ENCODE results near the gene HYOU1.
"Not testable (repeated sequence)": the region's sequence is repeated elsewhere in the genome, so short reads cannot be mapped to it uniquely, and the experiment has no call there.

The HYOU1 gene

DNA sequence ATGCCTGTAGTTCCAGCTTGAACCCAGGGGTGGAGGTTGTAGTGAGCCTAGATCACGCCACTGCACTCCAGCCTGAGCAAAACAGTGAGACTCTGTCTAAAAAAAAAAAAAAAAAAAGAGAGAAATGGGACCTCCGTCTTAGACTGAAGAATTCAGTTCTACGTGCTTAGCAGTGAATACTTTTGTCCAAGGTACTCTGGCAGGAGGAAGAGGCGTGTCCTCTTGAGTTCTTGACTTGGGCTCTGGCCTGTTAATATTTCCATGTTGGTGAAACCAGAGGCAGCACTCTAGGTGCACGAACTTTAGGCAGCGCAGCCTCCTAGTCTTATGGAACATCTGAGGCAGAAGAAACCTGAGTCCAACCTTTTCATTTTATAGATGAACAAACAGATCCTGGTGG, 30.1 kb upstream of the HYOU1 start:
- DNase-seq, result no peak

DNA sequence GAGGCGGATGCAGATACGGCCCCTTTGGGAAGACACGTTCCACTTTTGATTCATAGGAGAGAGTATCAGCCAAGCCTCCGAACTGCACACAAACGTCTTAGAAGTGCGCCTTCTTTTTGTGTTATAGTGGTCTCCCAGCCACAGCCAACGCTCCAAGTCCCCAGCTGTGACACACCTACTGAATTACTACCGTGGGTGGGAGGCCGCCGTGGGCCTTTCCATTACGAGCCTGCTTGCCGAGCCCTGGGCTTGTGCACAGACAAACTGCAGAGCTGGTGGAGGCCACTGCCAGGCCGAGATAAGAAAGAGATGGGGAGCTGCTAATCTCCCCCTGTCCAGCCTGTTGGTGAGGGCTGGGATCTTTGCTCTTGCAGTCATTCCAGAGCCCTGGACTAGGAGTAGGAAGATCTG, 28.4 kb upstream of the HYOU1 start:
- no peak for DNase-seq

DNA sequence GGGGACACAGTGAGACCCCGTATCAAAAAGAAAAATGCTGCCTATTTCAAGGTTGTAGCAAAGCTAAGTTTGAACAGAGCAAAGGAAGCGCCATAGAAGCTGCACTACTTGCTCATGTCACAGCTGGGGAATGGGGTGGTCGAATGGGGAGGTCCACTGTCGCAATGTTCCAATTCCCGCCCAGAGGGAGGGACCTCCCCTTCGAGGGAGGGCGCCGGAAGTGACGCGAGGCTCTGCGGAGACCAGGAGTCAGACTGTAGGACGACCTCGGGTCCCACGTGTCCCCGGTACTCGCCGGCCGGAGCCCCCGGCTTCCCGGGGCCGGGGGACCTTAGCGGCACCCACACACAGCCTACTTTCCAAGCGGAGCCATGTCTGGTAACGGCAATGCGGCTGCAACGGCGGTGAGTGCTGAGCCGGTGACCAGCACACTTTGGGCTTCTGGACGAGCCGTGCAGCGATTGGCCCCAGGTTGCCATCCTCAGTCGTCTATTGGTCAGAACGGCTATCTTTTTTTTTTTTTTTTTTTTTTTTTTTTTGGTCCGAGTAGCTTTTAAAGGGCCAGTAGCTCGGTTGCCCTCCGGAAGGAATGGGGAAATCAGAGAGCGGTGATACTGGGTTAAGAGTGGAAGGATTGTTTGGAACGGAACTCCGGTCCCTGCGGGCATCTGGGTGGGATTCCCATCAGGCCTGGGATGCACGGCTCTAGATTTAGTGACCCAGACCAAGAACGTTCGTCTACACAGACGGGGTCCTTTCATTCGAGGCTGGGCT, 27.8 kb upstream of the HYOU1 start, which contains the start of gene HMBS:
TSS of gene HMBS (plus strand) at position 219 of the 774 bp plus-strand sequence. CDS start at position 372, 153 bp downstream.
- peak; percentile 97 for DNase-seq

DNA sequence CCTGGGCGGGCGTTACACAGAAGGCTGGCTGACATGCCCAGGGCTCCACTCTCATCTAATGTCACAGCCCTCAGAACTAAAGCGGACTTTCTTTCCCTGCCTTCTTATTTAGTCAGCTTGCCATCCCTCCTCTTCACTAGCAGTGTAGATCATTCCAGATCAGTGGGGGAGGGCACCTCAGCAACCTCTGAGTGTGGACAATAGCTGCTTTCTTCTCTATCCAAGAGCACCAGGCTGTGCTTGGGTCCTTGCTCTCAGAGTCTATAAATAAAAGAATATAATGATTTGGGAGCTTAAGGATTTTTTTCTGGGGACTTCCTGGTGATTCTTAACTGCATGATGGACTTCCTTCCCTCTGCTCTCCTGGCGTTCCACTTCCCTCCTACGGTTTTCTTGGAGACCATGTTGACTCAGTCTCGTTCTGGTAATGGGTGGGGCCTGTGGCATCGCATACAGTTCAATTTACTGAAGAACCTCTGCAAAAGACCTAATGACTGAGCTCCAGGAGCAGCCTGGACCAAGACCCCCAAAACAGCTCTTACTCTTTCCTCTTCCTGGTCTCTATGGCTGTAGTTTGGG, 24.8 kb upstream of the HYOU1 start:
- no peak for DNase-seq

DNA sequence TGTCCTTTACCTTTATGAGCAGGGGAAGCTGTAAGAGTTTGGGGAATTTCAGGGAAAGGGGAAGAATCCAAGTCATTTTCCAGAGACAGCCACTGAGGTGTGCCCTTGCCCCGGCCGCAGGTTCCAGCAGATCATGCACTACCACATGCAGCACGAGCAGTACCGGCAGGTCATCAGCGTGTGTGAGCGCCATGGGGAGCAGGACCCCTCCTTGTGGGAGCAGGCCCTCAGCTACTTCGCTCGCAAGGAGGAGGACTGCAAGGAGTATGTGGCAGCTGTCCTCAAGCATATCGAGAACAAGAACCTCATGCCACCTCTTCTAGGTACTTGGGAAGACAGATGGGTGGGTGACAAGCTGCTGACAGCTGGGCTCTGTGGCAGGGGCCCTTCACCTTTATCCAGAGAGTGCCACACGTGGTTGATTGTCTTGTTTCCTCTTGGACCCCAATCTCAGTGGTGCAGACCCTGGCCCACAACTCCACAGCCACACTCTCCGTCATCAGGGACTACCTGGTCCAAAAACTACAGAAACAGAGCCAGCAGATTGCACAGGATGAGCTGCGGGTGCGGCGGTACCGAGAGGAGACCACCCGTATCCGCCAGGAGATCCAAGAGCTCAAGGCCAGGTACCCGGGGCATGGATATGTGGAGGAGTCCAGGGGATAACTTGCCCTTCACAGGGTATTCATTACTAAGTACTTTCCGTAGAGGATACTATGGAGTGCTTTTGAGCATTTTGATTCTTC, 21.8 kb upstream of the HYOU1 start:
- no peak for DNase-seq

DNA sequence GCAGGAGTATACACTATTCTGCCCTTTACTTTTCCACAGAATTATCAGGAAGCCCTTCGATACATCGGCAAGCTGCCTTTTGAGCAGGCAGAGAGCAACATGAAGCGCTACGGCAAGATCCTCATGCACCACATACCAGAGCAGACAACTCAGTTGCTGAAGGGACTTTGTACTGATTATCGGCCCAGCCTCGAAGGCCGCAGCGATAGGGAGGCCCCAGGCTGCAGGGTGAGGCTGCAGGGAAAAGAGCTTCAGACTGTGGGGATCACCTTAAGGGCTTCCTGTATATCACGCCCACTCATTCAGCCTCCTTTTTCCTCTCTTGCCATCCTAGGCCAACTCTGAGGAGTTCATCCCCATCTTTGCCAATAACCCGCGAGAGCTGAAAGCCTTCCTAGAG, 20.8 kb upstream of the HYOU1 start:
- DNase-seq, result no peak

DNA sequence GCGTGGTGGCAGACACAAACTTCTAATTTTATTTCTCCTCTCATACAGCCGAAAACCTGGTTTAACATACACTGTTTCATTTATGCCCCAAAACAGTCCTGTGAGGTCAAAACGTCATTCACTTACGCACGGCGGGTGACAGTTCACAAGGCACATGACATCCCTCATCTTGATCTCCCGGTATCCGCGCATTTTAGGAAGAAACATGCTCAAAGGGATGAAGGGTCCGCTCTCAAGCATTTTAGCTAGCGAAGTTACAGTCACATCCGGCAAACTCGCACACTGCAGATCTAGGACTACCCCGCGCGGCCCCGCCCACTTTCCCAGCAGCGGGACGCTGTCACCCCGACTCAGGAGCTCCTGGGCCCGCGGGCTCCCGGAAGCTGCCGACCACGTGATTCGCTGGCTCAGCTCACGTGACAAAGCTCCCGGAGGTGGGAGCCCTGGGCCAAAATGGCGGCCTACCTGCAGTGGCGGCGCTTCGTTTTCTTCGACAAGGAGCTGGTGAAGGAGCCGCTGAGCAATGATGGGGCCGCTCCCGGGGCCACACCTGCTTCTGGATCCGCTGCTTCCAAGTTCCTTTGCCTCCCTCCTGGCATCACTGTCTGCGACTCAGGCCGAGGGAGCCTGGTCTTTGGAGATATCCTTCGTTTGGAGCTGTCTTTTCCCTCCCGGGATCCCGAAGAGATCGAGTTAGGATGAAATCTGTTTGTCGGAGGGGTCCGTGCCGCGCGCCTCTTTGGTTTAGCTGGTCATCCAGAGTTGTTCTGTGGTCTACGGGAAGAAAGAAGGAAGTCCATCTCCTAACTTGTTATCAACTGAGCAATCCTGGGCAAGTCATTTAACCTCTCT, 10.6 kb upstream of the HYOU1 start, which contains the start of gene VPS11:
TSS of gene VPS11 (plus strand) at position 448 of the 852 bp plus-strand sequence. CDS start at position 454, 6 bp downstream.
- peak; percentile 97 for DNase-seq

DNA sequence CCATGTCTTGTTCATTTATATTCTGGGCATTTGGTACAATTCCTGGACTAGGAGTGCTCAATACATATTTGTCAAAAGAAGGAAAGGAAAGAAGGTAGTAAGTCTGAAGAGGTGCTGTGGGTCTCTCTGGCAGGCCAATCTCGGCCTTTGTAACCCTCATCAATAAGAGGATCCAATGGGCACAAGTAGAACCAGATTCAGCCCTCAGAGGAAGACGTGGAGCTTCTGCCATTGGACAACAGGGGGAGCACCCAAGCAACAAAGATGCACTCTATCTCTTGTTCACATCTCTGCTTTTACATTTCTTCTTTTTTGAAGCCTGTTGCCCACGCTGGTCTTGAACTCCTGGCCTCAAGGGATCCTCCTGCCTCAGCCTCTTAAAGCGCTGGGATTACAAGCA, 8.4 kb upstream of the HYOU1 start:
- DNase-seq, result no peak

DNA sequence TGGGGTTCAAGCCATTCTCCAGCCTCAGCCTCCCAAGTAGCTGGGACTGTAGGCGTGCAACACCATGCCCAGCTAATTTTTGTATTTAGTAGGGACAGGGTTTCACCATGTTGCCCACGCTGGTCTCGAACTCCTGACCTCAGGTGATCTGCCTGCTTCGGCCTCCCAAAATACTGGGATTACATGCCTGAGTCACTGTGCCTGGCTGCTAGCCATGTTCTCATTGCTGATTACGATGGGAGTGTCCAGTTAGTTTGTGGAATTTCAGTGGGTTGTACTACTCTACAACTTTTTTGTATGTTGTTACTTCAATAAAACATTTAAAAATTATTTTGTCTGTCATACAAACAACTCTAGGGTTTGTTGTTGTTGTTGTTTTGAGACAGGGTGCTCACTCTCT, 5.8 kb upstream of the HYOU1 start:
- no peak for DNase-seq

DNA sequence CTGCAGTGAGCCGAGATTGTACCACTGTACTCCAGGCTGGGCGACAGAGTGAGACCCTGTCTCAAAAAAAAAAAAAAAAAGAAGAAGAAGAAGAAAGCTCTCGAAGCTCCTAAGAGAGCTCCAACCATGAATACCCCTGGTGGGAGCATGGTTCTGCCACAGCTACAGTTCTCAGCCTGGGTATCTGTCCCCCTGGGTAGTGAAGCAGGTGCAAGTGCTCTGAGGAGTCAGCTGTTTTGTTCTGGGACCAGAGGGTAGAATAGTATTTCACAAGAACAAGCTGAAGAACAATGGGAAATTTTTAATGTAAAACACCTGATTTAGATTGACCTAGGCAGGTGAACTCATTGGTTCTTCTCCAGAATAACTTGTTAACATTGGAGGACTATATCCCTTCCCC, 4.3 kb upstream of the HYOU1 start:
- DNase-seq, result no peak

DNA sequence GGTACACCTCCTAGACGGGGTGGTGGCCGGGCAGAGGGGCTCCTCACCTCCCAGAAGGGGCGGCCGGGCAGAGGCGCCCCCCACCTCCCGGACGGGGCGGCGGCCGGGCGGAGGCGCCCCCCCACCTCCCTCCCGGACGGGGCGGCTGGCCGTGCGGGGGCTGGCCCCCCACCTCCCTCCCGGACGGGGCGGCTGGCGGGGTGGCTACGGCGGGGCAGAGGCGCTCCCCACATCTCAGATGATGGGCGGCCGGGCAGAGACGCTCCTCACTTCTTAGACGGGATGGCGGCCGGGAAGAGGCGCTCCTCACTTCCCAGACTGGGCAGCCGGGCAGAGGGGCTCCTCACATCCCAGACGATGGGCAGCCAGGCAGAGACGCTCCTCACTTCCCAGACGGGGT, 2.1 kb upstream of the HYOU1 start:
- not testable (repeated sequence) for DNase-seq

DNA sequence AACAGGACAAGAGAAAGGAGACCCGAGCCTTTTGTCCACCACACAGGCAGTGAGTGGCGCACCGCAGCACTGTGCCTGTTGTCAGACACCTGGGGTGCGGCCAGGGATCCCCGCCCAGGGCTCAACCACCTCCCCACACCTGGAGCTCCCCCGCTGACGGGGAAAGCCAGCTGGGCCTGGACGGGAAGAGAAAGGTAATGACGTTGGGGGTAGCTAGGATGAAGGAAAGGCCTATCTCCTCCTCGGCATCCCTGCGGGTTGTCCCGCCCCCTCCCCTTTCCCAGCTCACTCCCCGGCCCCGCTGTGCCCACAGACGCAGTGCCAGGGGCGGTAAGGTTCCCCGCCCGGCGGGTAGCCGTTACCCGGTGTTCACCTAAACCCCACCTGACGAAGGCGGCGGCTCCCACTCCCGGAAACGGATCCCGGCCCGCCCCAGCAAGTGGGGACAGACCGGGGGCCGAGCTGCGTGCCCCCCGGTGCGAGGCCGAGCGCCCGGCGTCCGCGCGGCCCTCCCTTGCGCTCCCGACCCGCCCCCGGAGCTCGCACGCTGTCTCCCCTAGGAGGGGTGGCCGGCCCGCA, 495 bp downstream of the HYOU1 start:
- DNase-seq, result peak; percentile 41

DNA sequence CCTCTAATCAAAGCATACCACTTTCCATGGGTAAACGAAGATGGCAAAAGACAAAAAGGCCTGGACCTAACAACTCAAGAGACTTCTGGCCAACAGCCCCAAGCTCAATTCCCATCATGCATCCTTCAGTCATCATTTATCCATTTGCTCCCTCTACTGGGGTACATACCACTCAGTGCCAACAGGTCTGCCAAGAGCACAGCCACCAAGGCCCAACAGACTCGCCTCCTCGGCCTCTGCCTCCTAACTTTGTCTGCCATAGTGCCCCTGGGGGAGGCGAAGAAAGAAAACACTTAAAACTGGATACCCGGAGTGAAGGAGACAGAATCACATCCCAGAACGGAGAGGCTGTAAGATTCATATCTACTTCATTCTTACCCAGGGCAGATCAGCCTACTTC, 1.1 kb downstream of the HYOU1 start:
- DNase-seq, result no peak

DNA sequence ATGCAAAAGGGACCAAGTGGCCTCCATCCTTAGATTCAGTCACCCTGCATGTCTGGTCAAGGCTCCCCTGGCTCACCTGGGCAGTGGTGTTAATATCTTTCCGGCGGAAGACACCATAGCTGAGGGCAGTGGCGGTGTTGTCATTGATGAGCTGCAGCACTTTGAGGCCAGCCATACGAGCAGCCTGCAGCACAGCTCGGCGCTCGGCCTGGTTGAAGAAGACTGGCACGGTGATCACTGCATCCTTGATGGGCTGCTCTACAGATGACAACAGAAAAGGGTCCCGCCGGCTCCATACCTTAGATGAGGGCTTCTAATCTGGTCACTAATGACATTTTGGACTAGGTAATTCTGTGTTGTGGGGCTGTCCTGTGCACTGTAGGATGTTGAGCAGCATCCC, 2.6 kb downstream of the HYOU1 start:
- DNase-seq, result no peak

DNA sequence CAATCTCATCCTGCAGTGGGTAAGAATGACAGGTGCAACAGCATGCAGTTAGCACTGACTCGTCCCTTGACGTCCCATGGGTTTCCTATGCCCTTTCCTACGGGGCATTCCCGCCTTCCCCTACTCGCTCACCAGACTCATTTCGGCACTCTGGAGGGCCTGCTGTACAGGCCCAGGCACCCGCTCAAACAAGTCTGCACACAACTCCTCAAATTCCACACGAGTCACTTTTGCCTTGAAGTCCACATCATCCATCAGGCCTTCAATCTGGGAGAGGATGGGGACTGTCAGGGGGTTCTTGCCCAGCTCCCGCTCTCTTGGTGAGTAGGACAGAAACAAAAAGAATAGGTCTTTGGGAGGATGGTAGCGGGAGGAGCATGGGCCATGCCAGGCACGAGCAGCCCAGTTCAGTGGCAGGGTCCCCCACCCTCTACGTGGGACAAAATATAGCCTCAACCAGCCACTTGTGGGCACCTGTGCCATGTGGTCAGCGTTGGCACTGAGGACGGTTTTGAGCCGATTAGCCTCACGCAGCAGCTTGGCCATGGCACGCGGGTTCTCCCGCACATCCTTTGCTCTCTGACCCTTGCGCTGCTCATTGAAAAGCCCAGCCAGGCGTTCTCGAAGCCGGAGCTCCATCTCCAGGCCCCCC, 4.7 kb downstream of the HYOU1 start:
- DNase-seq, result no peak

DNA sequence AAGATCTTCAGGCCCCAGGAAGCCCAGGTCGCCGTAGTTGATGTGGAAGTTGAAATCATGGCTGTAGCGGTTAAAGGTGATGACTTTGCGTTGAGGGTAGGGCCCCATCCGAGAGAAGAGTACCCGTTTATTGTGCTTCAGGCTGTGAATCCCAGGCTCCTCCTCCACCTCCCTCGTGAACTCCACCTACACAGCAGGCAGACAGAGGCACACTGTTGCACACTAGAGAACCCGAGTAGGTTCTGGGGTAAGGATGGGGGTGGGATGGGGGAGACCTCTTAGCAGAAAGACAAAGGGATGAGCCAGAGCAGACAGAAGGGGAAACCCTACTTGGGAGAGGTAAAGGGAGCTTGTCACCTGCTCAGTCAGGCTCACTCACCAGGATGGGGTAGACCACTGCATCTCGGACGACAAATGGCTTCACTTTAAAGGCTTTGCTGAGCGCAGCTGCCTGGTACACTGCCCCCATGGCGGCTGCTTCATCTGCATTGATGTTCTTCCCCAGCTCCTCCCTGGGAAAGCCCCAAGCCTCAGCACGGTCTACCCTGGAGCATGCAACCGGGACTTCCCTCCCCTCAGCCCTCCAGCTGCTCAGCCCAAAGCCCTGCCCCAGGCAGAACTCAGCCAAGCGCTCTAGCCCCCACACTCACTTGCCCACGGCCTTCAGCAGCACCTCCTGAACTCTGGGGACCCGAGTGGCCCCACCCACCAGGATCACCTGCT, 5.4 kb downstream of the HYOU1 start:
- no peak for DNase-seq

DNA sequence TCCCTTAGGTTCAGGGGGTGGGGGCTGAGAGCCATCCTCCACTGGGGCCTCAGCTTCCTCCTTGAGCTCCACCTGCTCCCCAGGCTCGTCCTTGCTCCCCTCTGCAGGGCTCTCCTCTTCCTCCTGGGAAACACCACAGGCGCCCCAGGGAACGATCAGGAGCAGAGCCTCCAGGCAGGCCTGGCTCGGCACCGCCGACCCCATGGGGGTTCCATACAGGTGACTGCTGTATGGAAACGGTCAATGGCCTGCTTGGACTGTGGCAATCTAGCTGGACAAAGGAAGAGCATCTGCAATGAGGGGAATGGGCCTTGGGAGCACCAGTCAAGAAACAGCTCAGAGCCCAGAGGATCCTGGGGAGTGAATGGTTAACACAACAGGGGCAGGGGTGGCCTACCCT, 7.9 kb downstream of the HYOU1 start:
- DNase-seq, result no peak

DNA sequence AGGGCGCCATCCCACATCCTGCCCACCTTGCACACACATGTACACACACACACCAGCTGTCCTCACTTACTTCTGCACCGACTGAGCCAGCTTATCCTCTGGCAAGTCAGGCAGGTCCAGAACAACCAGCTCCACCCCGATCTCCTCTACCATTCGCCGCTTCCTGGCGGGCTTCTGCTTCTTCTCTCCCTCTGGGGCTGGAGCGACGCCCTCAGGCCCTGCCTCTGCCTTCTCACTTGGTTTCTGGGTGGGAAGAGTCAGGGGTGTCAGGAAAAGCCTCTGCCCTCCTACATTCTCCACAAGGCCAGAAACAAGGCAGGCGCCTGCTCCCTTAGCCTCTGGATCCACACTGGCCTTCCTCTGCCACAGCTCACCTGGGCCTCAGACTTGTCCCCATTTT, 8.4 kb downstream of the HYOU1 start:
- DNase-seq, result no peak

DNA sequence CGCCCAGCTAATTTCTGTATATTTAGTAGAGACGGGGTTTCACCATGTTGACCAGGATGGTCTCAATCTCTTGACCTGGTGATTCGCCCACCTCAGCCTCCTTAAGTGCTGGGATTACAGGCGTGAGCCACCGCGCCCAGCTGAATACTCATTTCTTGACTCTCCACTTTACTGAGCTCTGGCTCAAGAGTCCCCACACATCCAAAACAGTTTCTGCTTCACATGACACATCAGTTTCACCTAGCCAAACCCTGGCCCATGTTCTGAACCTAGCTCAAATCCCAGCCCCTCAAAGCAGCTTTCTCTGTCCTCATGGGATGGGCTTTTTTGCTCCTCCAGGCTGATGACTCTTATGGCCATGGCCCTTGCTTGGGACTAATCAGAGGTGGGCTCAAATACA, 9.8 kb downstream of the HYOU1 start:
- DNase-seq, result no peak

DNA sequence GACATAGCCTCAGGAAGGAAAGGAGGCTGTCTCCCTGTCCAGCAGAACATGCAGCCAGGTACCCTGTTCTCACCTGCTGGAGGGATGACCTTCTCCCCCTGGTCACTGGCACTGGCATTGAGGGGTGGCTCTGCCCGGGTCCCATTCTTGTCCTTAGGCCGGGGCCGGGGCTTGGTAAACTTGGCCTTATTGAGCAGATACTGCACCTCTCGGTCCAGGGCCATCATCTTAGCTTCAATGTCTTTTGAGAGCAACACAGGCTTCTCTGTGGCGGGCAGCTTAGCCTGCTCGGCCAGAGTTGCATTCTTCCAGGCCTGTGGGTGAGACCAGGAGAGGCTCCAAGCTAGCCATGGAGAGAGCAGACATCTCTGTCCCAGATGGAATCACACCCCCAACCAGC, 10.5 kb downstream of the HYOU1 start:
- DNase-seq, result no peak

DNA sequence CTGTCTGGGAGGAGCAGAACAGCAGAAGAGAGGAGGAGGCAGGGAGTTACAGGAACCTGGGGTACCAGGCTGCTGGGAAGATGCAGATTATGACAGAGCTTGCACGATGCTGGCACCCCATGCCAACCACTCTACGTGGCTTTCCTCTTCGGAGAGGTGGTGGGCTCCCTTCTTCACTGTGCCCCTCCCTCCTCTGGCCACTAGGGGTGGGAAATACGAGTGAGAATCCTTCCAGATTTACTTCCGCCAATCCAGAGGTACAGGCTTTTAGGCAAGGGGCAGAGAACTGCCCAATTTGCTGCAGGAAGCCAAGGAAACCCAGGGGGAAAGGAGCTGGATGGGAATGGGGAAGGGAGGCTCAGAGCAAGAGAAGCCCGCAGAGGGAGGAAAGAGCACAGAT, 12.3 kb downstream of the HYOU1 start:
- no peak for DNase-seq
